Neural progenitor cell (in vitro differentiated cells): ENCODE results near the gene TMEM35B.

Experiments used
- EZH2 ChIP-seq: fragments of 200-600 bp; sonication (generic); IDR thresholded peaks from 2 replicates; pipeline ENCODE4 v1.6.1; 2017; ENCODE audit warnings: antibody characterized with exemption, mild to moderate bottlenecking, moderate library complexity
- EZH2phosphoT487 ChIP-seq: fragments of 200-600 bp; sonication (generic); IDR thresholded peaks from 2 replicates; pipeline ENCODE4 v1.6.1; 2017; ENCODE audit warnings: antibody characterized with exemption
- TF ChIP-seq, protein P1 (sequence below): fragments of 200-600 bp; sonication (generic); IDR thresholded peaks from 2 replicates; pipeline ENCODE4 v1.5.1; 2017; ENCODE audit warnings: antibody characterized with exemption, mild to moderate bottlenecking

DNA sequence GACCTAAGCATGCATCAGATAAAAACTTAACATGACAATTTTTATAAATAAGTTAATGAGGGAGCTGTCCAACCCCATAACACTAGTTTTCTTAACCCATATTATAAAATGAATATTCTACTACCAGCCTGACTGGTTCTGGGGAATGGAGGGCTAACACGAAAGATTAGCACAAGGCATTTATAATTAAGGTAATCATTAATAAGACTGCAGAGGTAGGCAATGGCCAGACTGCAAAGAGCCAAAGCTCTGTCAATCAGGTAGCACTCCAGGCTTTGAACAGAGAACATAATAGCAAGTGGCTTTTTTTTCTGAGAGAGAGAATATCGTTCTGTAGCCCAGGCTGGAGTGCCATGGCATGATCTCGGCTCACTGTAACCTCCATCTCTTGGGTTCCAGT is 20.6 kb upstream of the TMEM35B start:
- TF ChIP-seq, protein P1, sequence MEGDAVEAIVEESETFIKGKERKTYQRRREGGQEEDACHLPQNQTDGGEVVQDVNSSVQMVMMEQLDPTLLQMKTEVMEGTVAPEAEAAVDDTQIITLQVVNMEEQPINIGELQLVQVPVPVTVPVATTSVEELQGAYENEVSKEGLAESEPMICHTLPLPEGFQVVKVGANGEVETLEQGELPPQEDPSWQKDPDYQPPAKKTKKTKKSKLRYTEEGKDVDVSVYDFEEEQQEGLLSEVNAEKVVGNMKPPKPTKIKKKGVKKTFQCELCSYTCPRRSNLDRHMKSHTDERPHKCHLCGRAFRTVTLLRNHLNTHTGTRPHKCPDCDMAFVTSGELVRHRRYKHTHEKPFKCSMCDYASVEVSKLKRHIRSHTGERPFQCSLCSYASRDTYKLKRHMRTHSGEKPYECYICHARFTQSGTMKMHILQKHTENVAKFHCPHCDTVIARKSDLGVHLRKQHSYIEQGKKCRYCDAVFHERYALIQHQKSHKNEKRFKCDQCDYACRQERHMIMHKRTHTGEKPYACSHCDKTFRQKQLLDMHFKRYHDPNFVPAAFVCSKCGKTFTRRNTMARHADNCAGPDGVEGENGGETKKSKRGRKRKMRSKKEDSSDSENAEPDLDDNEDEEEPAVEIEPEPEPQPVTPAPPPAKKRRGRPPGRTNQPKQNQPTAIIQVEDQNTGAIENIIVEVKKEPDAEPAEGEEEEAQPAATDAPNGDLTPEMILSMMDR, result no peak
- TF ChIP-seq EZH2, result no peak
- no peak for TF ChIP-seq EZH2phosphoT487
